Adrenal gland (tissue), 5 donors: ENCODE data around the gene PRKCE.

Experiments used
- CTCF ChIP-seq, 6 experiments: fragments of 450-650 bp in 4 of 6; fragments of 200-600 bp in 2 of 6; sonication (generic) in 1 of 6; IDR thresholded peaks; 1 replicate in 5 of 6; 2 replicates in 1 of 6; pipeline versions ENCODE4 v1.5.1 to v1.8.0; 2016 to 2021; ENCODE audit warnings: antibody characterized with exemption in 6 of 6, mild to moderate bottlenecking in 2 of 6, moderate library complexity in 1 of 6
- POLR2A ChIP-seq, 2 donors: fragments of 450-650 bp; IDR thresholded peaks; one replicate each; pipeline ENCODE4 v1.6.1; 2017; ENCODE audit warnings: antibody characterized with exemption in 2 of 2, mild to moderate bottlenecking in 2 of 2, moderate library complexity in 1 of 2
- donor health status: DM: no; HTN: no; CAD: no.

GRCh38 chr2:45610281-45611019, 41.0 kb upstream of the PRKCE start:
- no peak for TF ChIP-seq POLR2A (IDR thresholded peaks at IDR 0.05)
- peak in 3 of 6 experiments; percentile 8 to 41 (median 29) for TF ChIP-seq CTCF (IDR thresholded peaks at IDR 0.05)
